Measurements from ENCODE around the gene C3orf62. TPM values are rescaled to one million over a fixed set of nuclear protein-coding genes. Genes with fewer than 3 reads are reported as not detected.
"Not testable (repeated sequence)": the region's sequence is repeated elsewhere in the genome, so short reads cannot be mapped to it uniquely, and the experiment has no call there.

The C3orf62 gene
- total and polyA plus RNA-seq, 2 of the 4 experiments (the other 2 are of a cell fraction) = 0.90 to 3.1 TPM

- H2AK5ac ChIP-seq (ENCODE audit: low read depth, low read length); DNase-seq; intact Hi-C loops (cut with micrococcal nuclease); H3K36me3 ChIP-seq (ENCODE audit: control insufficient read depth, insufficient read depth, low read length); H2AK9ac ChIP-seq (replicated peaks; ENCODE audit: low read depth, low read length, poor library complexity); H2BK120ac ChIP-seq (ENCODE audit: low read depth, low read length); H2BK15ac ChIP-seq (ENCODE audit: low read depth, low read length); H3K9me1 ChIP-seq (ENCODE audit: insufficient read depth, low read length); dilution Hi-C loops (cut with HindIII; ENCODE audit: low sequenced_read_pairs, unreplicated experiment); H2BK5ac ChIP-seq (ENCODE audit: low read depth, low read length, poor library complexity, severe bottlenecking); CTCF ChIA-PET; H3K56ac ChIP-seq (ENCODE audit: extremely low read depth, insufficient read depth, low read length); BruUV-seq (replicated peaks); H2AFZ ChIP-seq (replicated peaks; ENCODE audit: low read length, poor library complexity); H3K4me3 ChIP-seq (ENCODE audit: insufficient read depth, low read depth, low read length); ATAC-seq (ENCODE audit: low read depth); POLR2A ChIA-PET (ENCODE audit: unreplicated experiment); H3K4me1 ChIP-seq (ENCODE audit: control insufficient read depth, insufficient read depth, low read length); H3K18ac ChIP-seq (ENCODE audit: low read depth, low read length); H3K27ac ChIP-seq (ENCODE audit: insufficient read depth, low read length); H3K79me1 ChIP-seq (ENCODE audit: low read depth in 1 of 2, low read length in 2 of 2); H3K4me2 ChIP-seq (ENCODE audit: low read depth, low read length); H4K8ac ChIP-seq (ENCODE audit: low read depth in 2 of 2, low read length in 2 of 2); H4K20me1 ChIP-seq (ENCODE audit: insufficient read depth, low read length); H3K23ac ChIP-seq (ENCODE audit: low read depth, low read length); H3K9ac ChIP-seq (ENCODE audit: low read depth, low read length); H4K5ac ChIP-seq (ENCODE audit: low read depth, low read length); H2BK20ac ChIP-seq (ENCODE audit: low read depth, low read length); H3K27me3 ChIP-seq (ENCODE audit: control insufficient read depth, insufficient read depth, low read length); H3K4ac ChIP-seq (ENCODE audit: low read depth, low read length); H3K14ac ChIP-seq (replicated peaks; ENCODE audit: low read depth, low read length); in situ Hi-C loops (cut with MboI; ENCODE audit: low sequenced_read_pairs); H4K91ac ChIP-seq (ENCODE audit: insufficient read depth, low read depth, low read length): not testable (repeated sequence)
- WGBS, 2 experiments (ENCODE audit: extremely low coverage in 2 of 2, insufficient read length in 1 of 2) = 83% methylated on average over 2 of the region's 5 CpGs; no CpG with 5 or more reads in 1 of the 2 experiments
- peaks cover 30% of the 10 kb centered on the region for H3K9me3 ChIP-seq (ENCODE audit: control insufficient read depth, insufficient read depth, low read length)
Observed at GRCh38 chr3:49228817-49229216, 48.2 kb downstream of the C3orf62 start.
